Calu3 (cell line): ENCODE results near the gene EPAS1. TPM values are rescaled to one million over a fixed set of nuclear protein-coding genes. Genes with fewer than 3 reads are reported as not detected.
"Not testable (repeated sequence)": the region's sequence is repeated elsewhere in the genome, so short reads cannot be mapped to it uniquely, and the experiment has no call there.

ENCODE experiments used
- BruUV-seq: library from RNA; stranded (reverse); fragments of 400-500 nt; replicated peaks from 2 replicates; lab custom pipeline; 2021; lab: Mats Ljungman, UMichigan
- CTCF ChIA-PET: fragments of 300-600 bp; sonication (Branson Sonifier 250); formaldehyde crosslinking; loops from one replicate; lab custom pipeline; 2022; ENCODE audit warnings: antibody characterized with exemption; lab: Charles Lee
- DNase-seq: peaks from one replicate; pipeline ENCODE4 v3.0.0; 2022
- H3K27ac Mint-ChIP-seq: one replicate; pipeline ENCODE4 v1.8.0; 2022; ENCODE audit warnings: mixed read lengths; ENCODE audit not compliant: unreplicated experiment
- H3K27me3 Mint-ChIP-seq: one replicate; pipeline ENCODE4 v1.8.0; 2022; ENCODE audit warnings: mixed read lengths; ENCODE audit not compliant: unreplicated experiment
- H3K36me3 Mint-ChIP-seq: one replicate; pipeline ENCODE4 v1.8.0; 2022; ENCODE audit warnings: mild to moderate bottlenecking, moderate library complexity, mixed read lengths; ENCODE audit not compliant: insufficient read depth, unreplicated experiment
- H3K4me1 Mint-ChIP-seq: one replicate; pipeline ENCODE4 v1.8.0; 2022; ENCODE audit warnings: mild to moderate bottlenecking, low read depth, mixed read lengths; ENCODE audit not compliant: unreplicated experiment
- H3K4me3 Mint-ChIP-seq: one replicate; pipeline ENCODE4 v1.8.0; 2022; ENCODE audit warnings: mild to moderate bottlenecking, low read depth, moderate library complexity, mixed read lengths; ENCODE audit not compliant: unreplicated experiment
- H3K9me3 Mint-ChIP-seq: one replicate; pipeline ENCODE4 v1.8.0; 2022; ENCODE audit warnings: low read depth, mixed read lengths; ENCODE audit not compliant: unreplicated experiment
- CTCF ChIP-seq: fragments of 200-600 bp; IDR thresholded peaks from one replicate; pipeline ENCODE4 v1.8.0; 2022; ENCODE audit warnings: antibody characterized with exemption; ENCODE audit not compliant: unreplicated experiment
- intact Hi-C: fragments of 100-400 bp; cut with micrococcal nuclease; formaldehyde crosslinking; loops from one replicate; pipeline ENCODE4 v1.10.0; 2022; ENCODE audit not compliant: unreplicated experiment
- total RNA-seq: library from RNA; stranded (reverse); gene quantifications from 2 replicates; pipeline ENCODE4 v1.2.3, GENCODE V29; 2022

Gene EPAS1
- total RNA-seq, 1 experiment from 2014 or later, result 18.5 TPM

- BruUV-seq, result no TSS peak
- H3K27ac Mint-ChIP-seq, result no peak overlapping the region
- no peak overlapping the region for H3K4me3 Mint-ChIP-seq
- no peaks in the 10 kb centered on the region for H3K36me3 Mint-ChIP-seq
- peaks cover 13% of the 10 kb centered on the region for H3K27me3 Mint-ChIP-seq
- intact Hi-C loops, result no loop called here
- H3K4me1 Mint-ChIP-seq, result no peaks in the 10 kb centered on the region
- H3K9me3 Mint-ChIP-seq, result no peaks in the 10 kb centered on the region
- no peak for TF ChIP-seq CTCF
- no peak for DNase-seq
- CTCF ChIA-PET, result no interaction called here
These were observed 96.2 kb downstream of the EPAS1 start for GRCh38 chr2:46393347-46393820.

GRCh38 chr2:46393865-46394264 lies 96.7 kb downstream of the EPAS1 start:
- DNase-seq, result no peak
- no peak for TF ChIP-seq CTCF
- H3K36me3 Mint-ChIP-seq, result no peaks in the 10 kb centered on the region
- no peaks in the 10 kb centered on the region for H3K4me1 Mint-ChIP-seq
- BruUV-seq, result no TSS peak
- H3K9me3 Mint-ChIP-seq, result no peaks in the 10 kb centered on the region
- CTCF ChIA-PET, result no interaction called here
- H3K27ac Mint-ChIP-seq, result no peak overlapping the region
- no peak overlapping the region for H3K4me3 Mint-ChIP-seq
- intact Hi-C loops, result no loop called here
- H3K27me3 Mint-ChIP-seq, result peaks cover 13% of the 10 kb centered on the region

DNA sequence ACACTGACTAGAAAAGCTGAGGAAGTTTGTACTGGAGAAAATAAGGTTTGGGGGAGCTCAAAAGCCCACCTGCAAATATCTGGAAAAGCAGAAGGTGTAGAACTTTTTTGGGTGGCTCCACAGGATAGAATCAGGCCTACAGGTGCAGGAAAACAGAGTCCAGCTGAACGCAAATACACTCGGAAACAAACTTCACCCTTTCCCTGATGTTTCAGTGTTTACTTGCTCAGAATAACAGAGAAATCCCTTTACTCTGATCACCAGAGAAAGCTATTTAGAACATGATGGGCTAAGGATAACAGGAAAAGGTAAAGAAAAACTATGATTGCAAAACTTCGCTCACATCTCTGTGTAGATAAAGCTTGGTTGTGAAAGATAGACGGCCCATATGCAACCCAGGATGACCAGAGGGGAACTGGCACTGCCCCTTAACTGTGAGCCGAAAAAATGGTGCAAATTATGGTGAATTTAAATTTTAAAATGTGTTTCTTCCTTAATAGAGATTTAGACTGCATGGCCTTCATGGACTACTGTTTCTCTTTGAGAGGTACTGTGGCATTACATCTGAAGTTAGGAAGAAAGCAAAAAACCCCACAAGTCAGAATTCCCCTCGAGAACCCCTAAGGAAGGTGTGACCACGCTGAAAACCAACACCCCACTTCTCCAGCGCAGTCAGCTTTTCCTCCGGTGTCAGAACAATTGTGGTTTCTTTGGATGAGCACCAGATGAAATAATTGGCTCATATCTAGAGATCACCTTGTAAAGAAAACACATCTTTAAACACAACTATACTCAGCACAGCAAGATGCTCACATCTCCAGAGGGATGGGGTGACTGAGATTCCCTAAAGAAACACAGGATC lies 97.7 kb downstream of the EPAS1 start:
- no peak for TF ChIP-seq CTCF
- no peak for DNase-seq
- no peak overlapping the region for H3K4me3 Mint-ChIP-seq
- peaks cover 13% of the 10 kb centered on the region for H3K27me3 Mint-ChIP-seq
- no peaks in the 10 kb centered on the region for H3K9me3 Mint-ChIP-seq
- CTCF ChIA-PET, result interaction anchor here (0.6 kb wide), 1 partner anchor 333 kb away, joined by 5 read pairs; no protein-coding TSS in a partner anchor
- intact Hi-C loops, result no loop called here
- H3K27ac Mint-ChIP-seq, result no peak overlapping the region
- H3K36me3 Mint-ChIP-seq, result no peaks in the 10 kb centered on the region
- no peaks in the 10 kb centered on the region for H3K4me1 Mint-ChIP-seq
- BruUV-seq, result no TSS peak

- intact Hi-C loops, H3K4me3 Mint-ChIP-seq, BruUV-seq: not testable (repeated sequence)
These were observed 98.5 kb downstream of the EPAS1 start for GRCh38 chr2:46395730-46396129.

GRCh38 chr2:46400016-46400415 lies 102.8 kb downstream of the EPAS1 start:
- intact Hi-C loops, result no loop called here
- no TSS peak for BruUV-seq
- Mint-ChIP-seq H3K9me3 (no peaks in the 10 kb centered on the region), H3K4me1 (no peaks in the 10 kb centered on the region), H3K36me3 (no peaks in the 10 kb centered on the region), H3K4me3 (no peak overlapping the region), H3K27me3 (no peaks in the 10 kb centered on the region), H3K27ac (no peak overlapping the region)
- CTCF ChIA-PET, result interaction anchor here (1.1 kb wide), 1 partner anchor 9 kb away, joined by 3 read pairs; no protein-coding TSS in a partner anchor
- DNase-seq, result no peak
- TF ChIP-seq CTCF, result no peak

More at GRCh38 chr2:46395730-46396129, 98.5 kb downstream of the EPAS1 start:
- H3K9me3 Mint-ChIP-seq, H3K27ac Mint-ChIP-seq, DNase-seq, CTCF ChIA-PET, H3K36me3 Mint-ChIP-seq, H3K4me1 Mint-ChIP-seq: not testable (repeated sequence)
- H3K27me3 Mint-ChIP-seq, result peaks cover 11% of the 10 kb centered on the region
